Measurements from ENCODE around the gene OTOP2.

OTOP2 gene

DNA sequence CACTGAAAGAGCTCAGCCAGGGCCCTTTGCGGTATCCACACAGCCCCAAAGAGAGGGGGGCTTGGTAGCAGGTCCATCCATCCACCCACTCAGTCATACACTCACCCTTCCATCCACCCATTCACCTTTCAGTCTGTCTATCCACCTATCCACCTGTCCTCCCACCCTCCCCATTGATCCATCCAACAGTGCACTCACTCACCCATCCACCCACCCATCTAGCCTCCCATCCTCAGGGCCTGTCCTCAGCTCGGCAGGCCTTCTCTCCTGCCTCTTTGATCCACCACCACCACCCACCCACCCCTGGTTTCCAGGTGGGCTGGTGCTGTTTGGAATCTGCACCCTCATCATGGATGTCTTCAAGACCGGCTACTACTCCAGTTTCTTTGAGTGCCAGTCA, 1.2 kb downstream of the OTOP2 start:
- TF ChIP-seq, protein P1, sequence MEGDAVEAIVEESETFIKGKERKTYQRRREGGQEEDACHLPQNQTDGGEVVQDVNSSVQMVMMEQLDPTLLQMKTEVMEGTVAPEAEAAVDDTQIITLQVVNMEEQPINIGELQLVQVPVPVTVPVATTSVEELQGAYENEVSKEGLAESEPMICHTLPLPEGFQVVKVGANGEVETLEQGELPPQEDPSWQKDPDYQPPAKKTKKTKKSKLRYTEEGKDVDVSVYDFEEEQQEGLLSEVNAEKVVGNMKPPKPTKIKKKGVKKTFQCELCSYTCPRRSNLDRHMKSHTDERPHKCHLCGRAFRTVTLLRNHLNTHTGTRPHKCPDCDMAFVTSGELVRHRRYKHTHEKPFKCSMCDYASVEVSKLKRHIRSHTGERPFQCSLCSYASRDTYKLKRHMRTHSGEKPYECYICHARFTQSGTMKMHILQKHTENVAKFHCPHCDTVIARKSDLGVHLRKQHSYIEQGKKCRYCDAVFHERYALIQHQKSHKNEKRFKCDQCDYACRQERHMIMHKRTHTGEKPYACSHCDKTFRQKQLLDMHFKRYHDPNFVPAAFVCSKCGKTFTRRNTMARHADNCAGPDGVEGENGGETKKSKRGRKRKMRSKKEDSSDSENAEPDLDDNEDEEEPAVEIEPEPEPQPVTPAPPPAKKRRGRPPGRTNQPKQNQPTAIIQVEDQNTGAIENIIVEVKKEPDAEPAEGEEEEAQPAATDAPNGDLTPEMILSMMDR (IDR thresholded peaks at IDR 0.05; ENCODE audit: insufficient read depth, low read depth, low read length, missing control alignments): no peak
- no peak for DNase-seq (ENCODE audit: low read depth)
- no peak overlapping the region for H3K4me3 ChIP-seq (ENCODE audit: low read depth, low read length)

DNA sequence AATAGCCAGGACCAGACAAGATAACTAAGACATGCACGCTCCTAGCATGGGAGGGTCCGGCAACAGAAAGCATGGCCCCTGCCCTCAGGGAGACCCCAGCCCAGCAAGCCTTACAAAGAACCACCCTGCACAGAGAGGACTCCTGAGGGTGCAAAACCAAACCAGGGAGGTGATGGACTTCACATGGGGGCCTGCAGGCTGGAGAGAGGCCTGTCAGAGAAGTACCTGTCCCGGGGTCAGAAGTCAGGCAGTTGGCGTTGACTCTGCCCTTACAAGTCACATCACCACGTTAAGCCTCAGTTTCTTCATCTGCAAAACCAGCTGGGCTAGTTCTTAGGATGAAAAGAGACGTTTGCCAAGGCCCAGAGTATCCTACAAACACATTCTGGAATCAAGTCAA, 4.7 kb downstream of the OTOP2 start:
- no peak for DNase-seq (ENCODE audit: low read depth)
- no peak overlapping the region for H3K4me3 ChIP-seq (ENCODE audit: low read depth, low read length)
- TF ChIP-seq, protein P1 (IDR thresholded peaks at IDR 0.05; ENCODE audit: insufficient read depth, low read depth, low read length, missing control alignments): no peak

DNA sequence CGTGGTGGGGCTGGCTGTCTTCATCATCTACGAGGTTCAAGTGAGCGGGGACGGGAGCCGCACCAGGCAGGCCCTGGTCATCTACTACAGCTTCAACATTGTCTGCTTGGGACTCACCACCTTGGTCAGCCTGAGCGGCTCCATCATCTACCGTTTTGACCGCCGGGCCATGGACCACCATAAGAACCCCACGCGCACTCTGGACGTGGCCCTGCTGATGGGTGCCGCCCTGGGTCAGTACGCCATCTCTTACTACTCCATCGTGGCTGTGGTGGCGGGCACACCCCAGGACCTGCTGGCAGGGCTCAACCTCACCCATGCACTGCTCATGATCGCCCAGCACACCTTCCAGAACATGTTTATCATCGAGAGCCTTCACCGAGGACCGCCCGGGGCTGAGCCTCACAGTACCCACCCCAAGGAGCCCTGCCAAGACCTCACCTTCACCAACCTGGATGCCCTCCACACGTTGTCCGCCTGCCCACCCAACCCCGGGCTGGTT, 6.5 kb downstream of the OTOP2 start:
- TF ChIP-seq, protein P1 (IDR thresholded peaks at IDR 0.05; ENCODE audit: insufficient read depth, low read depth, low read length, missing control alignments): no peak
- no peak overlapping the region for H3K4me3 ChIP-seq (ENCODE audit: low read depth, low read length)

DNA sequence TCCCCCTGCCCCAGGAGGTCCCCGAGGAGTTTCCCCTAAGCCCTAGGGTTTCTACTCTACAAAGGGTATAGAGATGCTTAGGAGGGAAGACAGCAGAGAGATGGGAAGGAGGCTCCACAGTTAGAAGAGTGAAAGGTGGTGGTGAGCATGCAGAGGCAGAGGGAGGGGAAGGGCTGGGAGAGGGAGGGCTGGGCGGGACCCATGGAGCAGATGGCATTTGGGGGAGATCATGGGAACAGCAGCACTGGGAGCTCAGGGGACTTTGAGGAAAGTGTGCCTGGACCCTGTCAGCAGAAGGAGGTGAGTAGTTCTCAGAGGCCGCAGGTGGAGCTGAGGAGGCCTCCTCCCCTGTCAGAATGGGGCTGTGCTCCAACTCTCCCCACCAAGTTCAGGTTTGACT, 11.0 kb downstream of the OTOP2 start:
- TF ChIP-seq, protein P1 (IDR thresholded peaks at IDR 0.05; ENCODE audit: insufficient read depth, low read depth, low read length, missing control alignments): no peak
- no peak overlapping the region for H3K4me3 ChIP-seq (ENCODE audit: low read depth, low read length)
- DNase-seq (ENCODE audit: low read depth): no peak

More for the DNA sequence above, 6.5 kb downstream of the OTOP2 start:
- DNase-seq (ENCODE audit: low read depth): no peak

DNA sequence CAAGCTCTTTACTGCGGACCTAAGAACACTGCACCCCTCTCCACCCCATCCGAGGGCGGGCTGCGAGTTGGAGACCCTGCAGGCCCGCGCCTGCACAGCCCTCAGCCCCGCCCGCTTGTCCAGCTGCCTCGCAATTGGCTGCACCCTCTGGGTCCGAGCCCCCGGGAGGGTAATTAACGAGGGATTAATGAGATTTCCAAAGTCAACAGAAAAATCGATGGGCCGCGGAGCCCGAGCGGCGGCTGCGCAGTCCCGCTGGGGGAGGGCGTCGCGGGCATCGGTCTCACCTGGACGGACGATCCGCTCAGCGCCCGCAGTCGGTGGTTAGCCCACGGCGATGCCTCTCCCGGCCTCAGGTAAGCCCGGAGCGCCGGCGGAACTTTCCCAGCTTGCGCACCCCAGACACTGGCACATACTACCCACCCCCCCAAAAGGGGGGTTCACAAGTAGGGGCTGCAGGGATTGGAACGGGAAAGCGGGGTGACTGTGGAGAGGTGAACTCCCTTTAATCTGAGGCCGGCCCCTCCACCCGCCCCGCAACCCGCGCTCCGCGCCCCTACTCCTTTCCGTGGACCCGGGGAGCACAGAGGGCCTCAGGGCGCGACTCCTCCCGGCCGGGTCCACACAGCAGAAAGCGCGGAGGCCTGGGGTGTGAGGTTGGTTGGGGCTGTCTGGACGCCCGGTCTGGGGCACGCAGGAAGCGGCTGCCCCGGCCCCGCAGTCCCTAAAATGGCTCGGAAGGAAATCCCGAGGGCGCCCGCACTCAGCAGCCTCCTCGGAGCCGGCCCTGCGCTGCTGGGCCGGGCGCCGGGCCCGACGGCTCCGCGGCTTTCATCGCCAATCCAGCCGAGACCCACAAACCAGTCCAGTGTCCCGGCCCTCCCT, 11.8 kb downstream of the OTOP2 start, which contains the start of gene OTOP3:
Gene OTOP3 (plus strand): TSS at position 314 of the 885 bp plus-strand sequence. CDS start 24 bp downstream, at position 338.
- DNase-seq (ENCODE audit: low read depth): no peak
- TF ChIP-seq, protein P1 (IDR thresholded peaks at IDR 0.05; ENCODE audit: insufficient read depth, low read depth, low read length, missing control alignments): no peak

DNA sequence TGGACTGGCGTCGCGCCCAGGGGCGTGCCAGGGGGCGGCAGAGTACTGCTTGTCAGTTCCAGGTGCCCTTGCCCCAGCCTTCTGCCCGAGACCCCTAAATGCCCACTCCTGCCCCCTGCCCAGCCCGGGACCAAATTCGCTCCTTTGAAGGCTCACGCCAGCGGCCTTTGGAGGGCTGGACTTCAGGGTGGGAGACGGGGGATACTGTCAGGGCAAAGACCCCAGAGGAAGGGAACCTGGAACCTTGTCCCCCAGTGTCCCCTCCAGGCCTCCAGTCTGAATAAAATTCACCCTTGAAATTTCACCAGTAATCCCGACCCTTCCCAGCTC, 12.4 kb downstream of the OTOP2 start:
- TF ChIP-seq, protein P1 (IDR thresholded peaks at IDR 0.05; ENCODE audit: insufficient read depth, low read depth, low read length, missing control alignments): no peak
- DNase-seq (ENCODE audit: low read depth): no peak
- no peak overlapping the region for H3K4me3 ChIP-seq (ENCODE audit: low read depth, low read length)

More for the DNA sequence above, 11.8 kb downstream of the OTOP2 start, which contains the start of gene OTOP3:
- H3K4me3 ChIP-seq (ENCODE audit: low read depth, low read length): no peak within 1 kb of the TSS
